Ishikawa (cell line): Measurements from ENCODE around the gene PTCRA.

Source experiments
- CEBPB ChIP-seq: IDR thresholded peaks from 2 replicates; pipeline ENCODE4 v1.6.1; 2012
- EGR1 ChIP-seq: IDR thresholded peaks from 2 replicates; pipeline ENCODE4 v1.6.1; 2012
- EP300 ChIP-seq: IDR thresholded peaks from 2 replicates; pipeline ENCODE4 v1.6.1; 2012; ENCODE audit warnings: borderline replicate concordance
- FOXM1 ChIP-seq: IDR thresholded peaks from 2 replicates; pipeline ENCODE4 v1.6.1; 2012; ENCODE audit warnings: low read depth, borderline replicate concordance
- MAX ChIP-seq: IDR thresholded peaks from 2 replicates; pipeline ENCODE4 v1.6.1; 2012
- NFIC ChIP-seq: IDR thresholded peaks from 2 replicates; pipeline ENCODE4 v1.6.1; 2012
- RAD21 ChIP-seq: IDR thresholded peaks from 2 replicates; pipeline ENCODE4 v1.6.1; 2012; ENCODE audit warnings: low read depth
- REST ChIP-seq: IDR thresholded peaks from 2 replicates; pipeline ENCODE4 v1.6.1; 2012; ENCODE audit warnings: low read depth, mild to moderate bottlenecking
- TAF1 ChIP-seq: IDR thresholded peaks from 2 replicates; pipeline ENCODE4 v1.6.1; 2012; ENCODE audit warnings: low read depth, mild to moderate bottlenecking
- TCF12 ChIP-seq: IDR thresholded peaks from 2 replicates; pipeline ENCODE4 v1.6.1; 2012; ENCODE audit warnings: low read depth
- TEAD4 ChIP-seq: IDR thresholded peaks from 2 replicates; pipeline ENCODE4 v1.6.1; 2012
- USF1 ChIP-seq: IDR thresholded peaks from 2 replicates; pipeline ENCODE4 v1.6.1; 2012
- YY1 ChIP-seq: IDR thresholded peaks from 2 replicates; pipeline ENCODE4 v1.6.1; 2012; ENCODE audit warnings: low read depth
- ZBTB7A ChIP-seq: IDR thresholded peaks from 2 replicates; pipeline ENCODE4 v1.6.1; 2012; ENCODE audit warnings: low read depth

GRCh38 chr6:42936398-42936797 lies 20.5 kb downstream of the PTCRA start:
- no peak for TF ChIP-seq FOXM1
- TF ChIP-seq TAF1, result no peak
- TF ChIP-seq EP300, result no peak
- TF ChIP-seq MAX, result no peak
- no peak for TF ChIP-seq REST
- no peak for TF ChIP-seq USF1
- no peak for TF ChIP-seq TCF12
- no peak for TF ChIP-seq RAD21
- TF ChIP-seq TEAD4, result no peak
- no peak for TF ChIP-seq NFIC
- TF ChIP-seq EGR1, result no peak
- no peak for TF ChIP-seq ZBTB7A
- no peak for TF ChIP-seq YY1
- TF ChIP-seq CEBPB, result no peak
